NAMALWA (cell line): ENCODE measurements around the gene ANAPC2.

Experiments
- DNase-seq: peaks from one replicate; pipeline ENCODE4 v3.0.0-alpha.2; 2015; ENCODE audit warnings: low spot score

ANAPC2 gene

GRCh38 chr9:137227054-137227852 is 38.9 kb upstream of the ANAPC2 start, which contains the start of gene RNF224:
TSS of gene RNF224 (plus strand) at chr9:137227502. CDS start at chr9:137228336, 834 bp downstream.
- DNase-seq = peak; percentile 90

GRCh38 chr9:137226338-137227053 is 38.1 kb upstream of the ANAPC2 start:
- DNase-seq = no peak

- no peak for DNase-seq
Measured at GRCh38 chr9:137225699-137226331, 37.5 kb upstream of the ANAPC2 start.

GRCh38 chr9:137224830-137225694 is 36.7 kb upstream of the ANAPC2 start, which contains the start of gene CYSRT1:
TSS of gene CYSRT1 (plus strand) at chr9:137225174. CDS start at chr9:137225622, 448 bp downstream.
- no peak for DNase-seq

GRCh38 chr9:137223078-137223970 is 35.0 kb upstream of the ANAPC2 start:
- DNase-seq = peak; percentile 99

- no peak for DNase-seq
Measured at GRCh38 chr9:137222190-137223077, 34.1 kb upstream of the ANAPC2 start, which contains the start of gene RNF208. TSS of gene RNF208 (minus strand) at chr9:137222240. CDS start at chr9:137221212, 1,028 bp downstream.

- DNase-seq = no peak
Measured at GRCh38 chr9:137221506-137222111, 33.2 kb upstream of the ANAPC2 start.

GRCh38 chr9:137221095-137221505 is 32.7 kb upstream of the ANAPC2 start:
- no peak for DNase-seq

GRCh38 chr9:137220317-137221094 is 32.1 kb upstream of the ANAPC2 start:
- DNase-seq = no peak

GRCh38 chr9:137219757-137220316 is 31.5 kb upstream of the ANAPC2 start:
- DNase-seq = no peak

- no peak for DNase-seq
Measured at GRCh38 chr9:137218754-137219271, 30.5 kb upstream of the ANAPC2 start.

- DNase-seq = no peak
Measured at GRCh38 chr9:137218212-137218753, 29.9 kb upstream of the ANAPC2 start.

GRCh38 chr9:137217276-137218211 is 29.2 kb upstream of the ANAPC2 start:
- DNase-seq = no peak

- no peak for DNase-seq
Measured at GRCh38 chr9:137216188-137216965, 28.0 kb upstream of the ANAPC2 start.
